Effector CD4-positive, alpha-beta T cell (primary cell): ENCODE data around the gene YIF1A.

Experiments
- DNase-seq: peaks from one replicate; pipeline ENCODE4 v3.0.0-alpha.2; 2020

YIF1A gene

GRCh38 chr11:66240781-66241136, 48.2 kb downstream of the YIF1A start:
- DNase-seq = no peak

GRCh38 chr11:66239998-66240780, 48.8 kb downstream of the YIF1A start:
- DNase-seq = no peak

GRCh38 chr11:66239511-66239910, 49.4 kb downstream of the YIF1A start:
- DNase-seq = no peak

- no peak for DNase-seq
Measured at GRCh38 chr11:66238786-66239413, 50.0 kb downstream of the YIF1A start.

- no peak for DNase-seq
Measured at GRCh38 chr11:66237867-66238266, 51.1 kb downstream of the YIF1A start.

GRCh38 chr11:66235141-66235540, 53.8 kb downstream of the YIF1A start:
- no peak for DNase-seq
